HepG2 (cell line): Measurements from ENCODE around the gene HES1. TPM values are rescaled to one million over a fixed set of nuclear protein-coding genes. Genes with fewer than 3 reads are reported as not detected.

Experiments used
- ATAC-seq: fragments of 200-7000 bp; cut with Tn5 transposase; 3 replicates; pipeline ENCODE4 v1.9.1; 2020; ENCODE audit warnings: mild to moderate bottlenecking, moderate library complexity
- BruUV-seq: library from RNA; stranded (reverse); fragments of 400-500 nt; replicated peaks from 2 replicates; lab custom pipeline; 2021; lab: Mats Ljungman, UMichigan
- CTCF ChIA-PET: fragments of 300-600 bp; formaldehyde crosslinking; extraction: SDS; loops from one replicate; lab custom pipeline; 2021; ENCODE audit warnings: low total read pairs, inconsistent platforms, low intra/inter-chr PET ratio; lab: Yijun Ruan, JAX
- POLR2A ChIA-PET: fragments of 350-600 bp; sonication (Branson Sonifier 250); formaldehyde crosslinking; loops from one replicate; lab custom pipeline; 2020; ENCODE audit warnings: antibody characterized with exemption, inconsistent platforms; lab: Yijun Ruan, JAX
- DNase-seq: peaks from one replicate; pipeline ENCODE4 v3.0.0-alpha.2; 2015; ENCODE audit warnings: low spot score
- FAIRE-seq: peaks from 3 replicates; lab custom pipeline; 2011; peaks lifted over from hg19 to GRCh38; lab: Jason Lieb, UNC
- H2AFZ ChIP-seq: one replicate; pipeline ENCODE4 v1.6.1; 2011; ENCODE audit warnings: low read length, inconsistent platforms
- H3K27ac ChIP-seq: fragments of 300-600 bp; 3 replicates; pipeline ENCODE4 v1.8.0; 2011; ENCODE audit warnings: mixed run types, mild to moderate bottlenecking, mixed read lengths, low read length, inconsistent platforms; ENCODE audit not compliant: insufficient read depth; ENCODE audit errors: extremely low read length
- H3K27me3 ChIP-seq, 2 experiments: fragments of 200-600 bp in 1 of 2; 2 replicates in 1 of 2; 3 replicates in 1 of 2; pipeline versions ENCODE4 v1.6.0 to v1.8.0; 2011; ENCODE audit warnings: low read length in 2 of 2, mild to moderate bottlenecking in 2 of 2, moderate library complexity in 2 of 2, inconsistent platforms in 1 of 2; ENCODE audit not compliant: insufficient read depth in 2 of 2, control insufficient read depth in 1 of 2
- H3K36me3 ChIP-seq, 2 experiments: fragments of 200-600 bp in 1 of 2; replicated peaks in 1 of 2; 2 replicates in 1 of 2; 3 replicates in 1 of 2; pipeline versions ENCODE4 v1.5.1 to v1.8.0; 2011; ENCODE audit warnings: low read length in 2 of 2, inconsistent platforms in 1 of 2; ENCODE audit not compliant: insufficient read depth in 2 of 2, control insufficient read depth in 1 of 2
- H3K4me1 ChIP-seq: 2 replicates; pipeline ENCODE4 v1.5.1; 2012; ENCODE audit warnings: low read length, inconsistent platforms; ENCODE audit not compliant: insufficient read depth
- H3K4me2 ChIP-seq: 2 replicates; pipeline ENCODE4 v1.6.0; 2011; ENCODE audit warnings: low read depth, low read length, inconsistent platforms
- H3K4me3 ChIP-seq, 3 experiments: fragments of 200-600 bp in 1 of 3; sonication (generic), shearing (Covaris generic) in 1 of 3; replicated peaks in 1 of 3; 2 replicates each; pipeline ENCODE4 v1.5.1; 2011 to 2016; ENCODE audit warnings: low read length in 3 of 3, inconsistent platforms in 2 of 3, low read depth in 2 of 3, mild to moderate bottlenecking in 2 of 3, control low read depth in 1 of 3, mixed read lengths in 1 of 3; ENCODE audit not compliant: insufficient read depth in 1 of 3
- H3K79me2 ChIP-seq: one replicate; pipeline ENCODE4 v1.6.1; 2011; ENCODE audit warnings: low read length, inconsistent platforms; ENCODE audit not compliant: insufficient read depth
- H3K9ac ChIP-seq: 2 replicates; pipeline ENCODE4 v1.6.0; 2011; ENCODE audit warnings: mild to moderate bottlenecking, low read depth, low read length, inconsistent platforms; ENCODE audit not compliant: insufficient read depth
- H3K9me3 ChIP-seq: 2 replicates; pipeline ENCODE4 v1.5.1; 2012; ENCODE audit warnings: mild to moderate bottlenecking, low read length
- H4K20me1 ChIP-seq: 2 replicates; pipeline ENCODE4 v1.6.0; 2011; ENCODE audit warnings: inconsistent platforms, mild to moderate bottlenecking, low read length, moderate library complexity; ENCODE audit not compliant: insufficient read depth
- ARNTL ChIP-seq: sonication (generic); formaldehyde crosslinking; IDR thresholded peaks from 2 replicates; pipeline ENCODE4 v1.4.0; 2020; ENCODE audit warnings: mild to moderate bottlenecking, missing genetic modification reagents
- ELF4 ChIP-seq: sonication (generic); formaldehyde crosslinking; IDR thresholded peaks from 2 replicates; pipeline ENCODE4 v1.5.0; 2020; ENCODE audit warnings: missing genetic modification reagents, mild to moderate bottlenecking, moderate library complexity, borderline replicate concordance
- FOSL1 ChIP-seq: sonication (generic); formaldehyde crosslinking; IDR thresholded peaks from 2 replicates; pipeline ENCODE4 v1.9.0; 2021; ENCODE audit warnings: missing genetic modification reagents, borderline replicate concordance
- FOXA3 ChIP-seq: IDR thresholded peaks from 2 replicates; pipeline ENCODE4 v1.6.1; 2016; ENCODE audit warnings: missing genetic modification reagents, missing compliant biosample characterization
- ISX ChIP-seq: sonication (generic); formaldehyde crosslinking; conservative IDR thresholded peaks from 2 replicates; pipeline ENCODE4 v1.5.0; 2020; ENCODE audit warnings: missing genetic modification reagents
- KLF13 ChIP-seq: sonication (generic); formaldehyde crosslinking; IDR thresholded peaks from 2 replicates; pipeline ENCODE4 v1.4.0; 2020; ENCODE audit warnings: mild to moderate bottlenecking, missing genetic modification reagents
- MED1 ChIP-seq: sonication (generic); formaldehyde crosslinking; IDR thresholded peaks from 2 replicates; pipeline ENCODE4 v1.4.0; 2020; ENCODE audit warnings: missing genetic modification reagents
- MYC ChIP-seq: sonication (generic); formaldehyde crosslinking; IDR thresholded peaks from 2 replicates; pipeline ENCODE4 v1.9.0; 2021; ENCODE audit warnings: missing genetic modification reagents, borderline replicate concordance
- POLR2G ChIP-seq: fragments of 200-400 bp; formaldehyde crosslinking; IDR thresholded peaks from 2 replicates; pipeline ENCODE4 v1.6.1; 2018; ENCODE audit warnings: mild to moderate bottlenecking, low read depth, low read length, moderate library complexity
- RBAK ChIP-seq: sonication (generic); formaldehyde crosslinking; IDR thresholded peaks from 2 replicates; pipeline ENCODE4 v1.5.1; 2020; ENCODE audit warnings: mild to moderate bottlenecking, missing genetic modification reagents
- RFX1 ChIP-seq: fragments of 450-650 bp; IDR thresholded peaks from 2 replicates; pipeline ENCODE4 v1.6.1; 2017
- SIN3A ChIP-seq: IDR thresholded peaks from 2 replicates; pipeline ENCODE4 v1.6.1; 2011; ENCODE audit warnings: low read depth, mild to moderate bottlenecking, control low read depth, low read length, borderline replicate concordance
- SP2 ChIP-seq: sonication (generic); formaldehyde crosslinking; IDR thresholded peaks from 2 replicates; pipeline ENCODE4 v1.5.1; 2020; ENCODE audit warnings: mild to moderate bottlenecking, missing genetic modification reagents
- SSRP1 ChIP-seq: IDR thresholded peaks from 2 replicates; pipeline ENCODE4 v1.6.1; 2016; ENCODE audit warnings: control low read depth
- TBX3 ChIP-seq: fragments of 450-650 bp; IDR thresholded peaks from 2 replicates; pipeline ENCODE4 v1.6.1; 2017; ENCODE audit warnings: antibody characterized with exemption, mild to moderate bottlenecking, inconsistent platforms, borderline replicate concordance
- THYN1 ChIP-seq: sonication (generic); formaldehyde crosslinking; IDR thresholded peaks from 2 replicates; pipeline ENCODE4 v1.8.1; 2023; ENCODE audit warnings: low read depth, mild to moderate bottlenecking, moderate library complexity, missing genetic modification reagents, borderline replicate concordance
- TOPORS ChIP-seq: sonication (generic); formaldehyde crosslinking; IDR thresholded peaks from 2 replicates; pipeline ENCODE4 v1.8.0; 2023; ENCODE audit warnings: mild to moderate bottlenecking, missing genetic modification reagents
- ZKSCAN1 ChIP-seq: fragments of 150-350 bp; IDR thresholded peaks from 2 replicates; pipeline ENCODE4 v1.6.1; 2014; ENCODE audit warnings: low read length
- ZMYM2 ChIP-seq: sonication (generic); formaldehyde crosslinking; IDR thresholded peaks from 2 replicates; pipeline ENCODE4 v1.8.0; 2022; ENCODE audit warnings: mild to moderate bottlenecking, missing genetic modification reagents
- ZNF543 ChIP-seq: sonication (generic); formaldehyde crosslinking; IDR thresholded peaks from 2 replicates; pipeline ENCODE4 v1.4.0; 2020; ENCODE audit warnings: mild to moderate bottlenecking, missing genetic modification reagents
- ZNF564 ChIP-seq: sonication (generic); formaldehyde crosslinking; IDR thresholded peaks from 2 replicates; pipeline ENCODE4 v1.8.1; 2023; ENCODE audit warnings: mild to moderate bottlenecking, missing genetic modification reagents
- ZNF615 ChIP-seq: sonication (generic); formaldehyde crosslinking; IDR thresholded peaks from 2 replicates; pipeline ENCODE4 v1.5.0; 2020; ENCODE audit warnings: mild to moderate bottlenecking, missing genetic modification reagents, borderline replicate concordance
- ZNF616 ChIP-seq: sonication (generic); formaldehyde crosslinking; IDR thresholded peaks from 2 replicates; pipeline ENCODE4 v1.5.0; 2020; ENCODE audit warnings: low read depth, mild to moderate bottlenecking, missing genetic modification reagents
- ZNF619 ChIP-seq: sonication (generic); formaldehyde crosslinking; IDR thresholded peaks from 2 replicates; pipeline ENCODE4 v1.4.0; 2020; ENCODE audit warnings: mild to moderate bottlenecking, missing genetic modification reagents
- ZSCAN21 ChIP-seq: sonication (generic); formaldehyde crosslinking; IDR thresholded peaks from 2 replicates; pipeline ENCODE4 v1.8.0; 2022; ENCODE audit warnings: mild to moderate bottlenecking, missing genetic modification reagents, moderate library complexity, borderline replicate concordance
- WGBS: methylation state at CpG from one replicate; pipeline ENCODE4 v1.1.6; 2017; ENCODE audit warnings: low lambda C conversion rate; 5-methylcytosine and 5-hydroxymethylcytosine counted together
- in situ Hi-C: cut with HindIII; loops from 2 replicates; pipeline ENCODE4 v1.10.0; 2017; ENCODE audit warnings: low pct_unique_long_range_greater_than_20kb; ENCODE audit not compliant: extremely low pct_ligation_motif_present
- intact Hi-C: fragments of 100-400 bp; cut with micrococcal nuclease; formaldehyde crosslinking; loops from one replicate; pipeline ENCODE4 v1.10.0; 2022; ENCODE audit not compliant: unreplicated experiment
- polyA plus RNA-seq, 8 experiments: library from polyadenylated mRNA; depleted of rRNA in 3 of 8; stranded (reverse) in 7 of 8; unstranded in 1 of 8; fragments of >200 nt; fragmentation: Illumina TruSeq in 4 of 8; extraction: Trizol in 4 of 8; gene quantifications; 2 replicates each; pipeline versions ENCODE4 v1.2.1 to v1.2.3, GENCODE V29; 2011 to 2016; ENCODE audit warnings: low read depth in 4 of 8, missing spikeins in 1 of 8, mixed read lengths in 1 of 8; ENCODE audit not compliant: insufficient read depth in 1 of 8
- total RNA-seq, 5 experiments: library from RNA; depleted of rRNA; stranded (reverse); fragments of >200 nt; fragmentation: Illumina TruSeq; extraction: Trizol; gene quantifications; 2 replicates each; pipeline ENCODE4 v1.2.3, GENCODE V29; 2016; ENCODE audit warnings: low read depth in 1 of 5
- TF ChIP-seq, protein P1 (sequence below): sonication (generic); formaldehyde crosslinking; IDR thresholded peaks from 2 replicates; pipeline ENCODE4 v1.4.0; 2020; ENCODE audit warnings: missing genetic modification reagents

HES1 gene
- total and polyA plus RNA-seq, 2 of the 13 experiments (the other 11 are each of a cell fraction or from before 2014, with no cell fraction given): 15.4 to 19.8 TPM

DNA sequence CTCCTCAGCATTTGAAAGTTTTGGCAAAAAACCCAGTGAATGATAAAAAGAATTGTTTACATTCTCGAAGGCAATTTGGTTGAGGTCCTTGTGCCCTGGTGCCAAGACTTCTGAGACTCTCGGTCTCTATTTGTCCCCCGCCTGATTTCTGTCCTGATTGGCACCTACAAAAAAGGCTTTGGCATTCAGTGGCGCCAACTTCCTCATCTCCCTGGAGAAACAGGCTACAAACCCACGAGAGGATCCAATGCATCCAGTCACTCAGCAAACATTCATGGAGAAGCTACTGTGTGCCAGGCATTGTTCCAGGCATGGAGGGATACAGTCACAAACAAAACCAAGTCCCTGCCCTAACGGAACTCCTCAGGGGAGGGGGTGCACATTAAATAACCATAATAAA lies 42.7 kb downstream of the HES1 start (continued):
- TF ChIP-seq MYC (CRISPR knock-in tag) (no peak), TOPORS (CRISPR knock-in tag) (no peak), ZSCAN21 (CRISPR knock-in tag) (no peak), ZNF615 (no peak), SSRP1 (CRISPR knock-in tag) (no peak), ZNF616 (no peak)

DNA sequence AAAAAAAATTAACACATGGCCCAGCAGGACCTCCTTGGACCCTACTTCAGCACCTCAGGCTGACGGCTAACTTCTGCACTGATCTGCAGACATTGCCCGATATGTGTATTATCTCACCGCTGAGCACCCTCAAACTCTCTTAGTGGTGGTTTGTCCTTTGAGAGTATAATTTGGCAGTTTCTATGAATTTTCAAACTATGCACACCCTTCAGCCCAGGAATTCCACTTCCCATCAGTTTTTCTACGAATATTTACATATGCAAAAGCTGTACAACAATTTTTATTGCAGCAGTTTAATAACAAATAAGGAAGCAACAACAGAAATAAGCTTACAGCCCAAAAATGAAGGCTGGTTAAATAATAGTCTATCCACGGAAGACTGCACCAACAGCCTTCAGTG lies 44.6 kb downstream of the HES1 start:
- H3K4me3 ChIP-seq: no peak overlapping the region
- H3K9ac ChIP-seq: no peak overlapping the region
- TF ChIP-seq SP2 (CRISPR knock-in tag): no peak
- TF ChIP-seq MED1 (CRISPR knock-in tag): no peak
- TF ChIP-seq FOXA3 (CRISPR knock-in tag): no peak
- TF ChIP-seq ELF4 (CRISPR knock-in tag): no peak
- no peak for TF ChIP-seq ZNF619 (CRISPR knock-in tag)
- no peak for TF ChIP-seq POLR2G
- TF ChIP-seq ZNF564 (CRISPR knock-in tag): no peak
- TF ChIP-seq SIN3A: no peak
- TF ChIP-seq ZKSCAN1: no peak
- TF ChIP-seq FOSL1 (CRISPR knock-in tag): no peak
- no peak for TF ChIP-seq TBX3
- TF ChIP-seq RBAK (CRISPR knock-in tag): no peak
- no peak for TF ChIP-seq THYN1 (CRISPR knock-in tag)
- TF ChIP-seq ZMYM2 (CRISPR knock-in tag): no peak
- TF ChIP-seq ZNF543 (CRISPR knock-in tag): no peak
- TF ChIP-seq, protein P1, sequence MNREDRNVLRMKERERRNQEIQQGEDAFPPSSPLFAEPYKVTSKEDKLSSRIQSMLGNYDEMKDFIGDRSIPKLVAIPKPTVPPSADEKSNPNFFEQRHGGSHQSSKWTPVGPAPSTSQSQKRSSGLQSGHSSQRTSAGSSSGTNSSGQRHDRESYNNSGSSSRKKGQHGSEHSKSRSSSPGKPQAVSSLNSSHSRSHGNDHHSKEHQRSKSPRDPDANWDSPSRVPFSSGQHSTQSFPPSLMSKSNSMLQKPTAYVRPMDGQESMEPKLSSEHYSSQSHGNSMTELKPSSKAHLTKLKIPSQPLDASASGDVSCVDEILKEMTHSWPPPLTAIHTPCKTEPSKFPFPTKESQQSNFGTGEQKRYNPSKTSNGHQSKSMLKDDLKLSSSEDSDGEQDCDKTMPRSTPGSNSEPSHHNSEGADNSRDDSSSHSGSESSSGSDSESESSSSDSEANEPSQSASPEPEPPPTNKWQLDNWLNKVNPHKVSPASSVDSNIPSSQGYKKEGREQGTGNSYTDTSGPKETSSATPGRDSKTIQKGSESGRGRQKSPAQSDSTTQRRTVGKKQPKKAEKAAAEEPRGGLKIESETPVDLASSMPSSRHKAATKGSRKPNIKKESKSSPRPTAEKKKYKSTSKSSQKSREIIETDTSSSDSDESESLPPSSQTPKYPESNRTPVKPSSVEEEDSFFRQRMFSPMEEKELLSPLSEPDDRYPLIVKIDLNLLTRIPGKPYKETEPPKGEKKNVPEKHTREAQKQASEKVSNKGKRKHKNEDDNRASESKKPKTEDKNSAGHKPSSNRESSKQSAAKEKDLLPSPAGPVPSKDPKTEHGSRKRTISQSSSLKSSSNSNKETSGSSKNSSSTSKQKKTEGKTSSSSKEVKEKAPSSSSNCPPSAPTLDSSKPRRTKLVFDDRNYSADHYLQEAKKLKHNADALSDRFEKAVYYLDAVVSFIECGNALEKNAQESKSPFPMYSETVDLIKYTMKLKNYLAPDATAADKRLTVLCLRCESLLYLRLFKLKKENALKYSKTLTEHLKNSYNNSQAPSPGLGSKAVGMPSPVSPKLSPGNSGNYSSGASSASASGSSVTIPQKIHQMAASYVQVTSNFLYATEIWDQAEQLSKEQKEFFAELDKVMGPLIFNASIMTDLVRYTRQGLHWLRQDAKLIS (CRISPR knock-in tag): no peak
- TF ChIP-seq ARNTL (CRISPR knock-in tag): no peak
- TF ChIP-seq KLF13 (CRISPR knock-in tag): no peak
- TF ChIP-seq ISX (CRISPR knock-in tag): no peak
- no peak for TF ChIP-seq RFX1
- H3K4me2 ChIP-seq: no peak overlapping the region
- no peak for ATAC-seq
- in situ Hi-C loops: no loop called here
- 61% methylated on average over 5 of the region's 5 CpGs for WGBS
- H3K27ac ChIP-seq: no peak overlapping the region
- H3K4me1 ChIP-seq: no peaks in the 10 kb centered on the region
- no peaks in the 10 kb centered on the region for H3K36me3 ChIP-seq
- CTCF ChIA-PET: no interaction called here
- no peak overlapping the region for H2AFZ ChIP-seq
- DNase-seq: no peak
- intact Hi-C loops: no loop called here
- H3K79me2 ChIP-seq: no peaks in the 10 kb centered on the region
- peaks cover 1 to 31% of the 10 kb centered on the region in 2 experiments; a peak in 2 of 5 replicates for H3K27me3 ChIP-seq
- POLR2A ChIA-PET: interaction anchor here (0.6 kb wide), 1 partner anchor 41 kb away, joined by 4 read pairs; no protein-coding TSS in a partner anchor
- BruUV-seq: no TSS peak
- H3K9me3 ChIP-seq: no peaks in the 10 kb centered on the region
- no peaks in the 10 kb centered on the region for H4K20me1 ChIP-seq
- FAIRE-seq: no peak
